T-helper 22 cell (primary cell): ENCODE data around the gene RRP1.
"Not testable (repeated sequence)": the region's sequence is repeated elsewhere in the genome, so short reads cannot be mapped to it uniquely, and the experiment has no call there.

ENCODE experiments used
- DNase-seq: peaks from one replicate; pipeline ENCODE4 v3.0.0-alpha.2; 2020; ENCODE audit warnings: low read depth

Gene RRP1

GRCh38 chr21:43817157-43818086, 28.0 kb downstream of the RRP1 start:
- no peak for DNase-seq

GRCh38 chr21:43818685-43819084, 29.3 kb downstream of the RRP1 start:
- no peak for DNase-seq

GRCh38 chr21:43819511-43820405, 30.4 kb downstream of the RRP1 start:
- no peak for DNase-seq

GRCh38 chr21:43820466-43820865, 31.1 kb downstream of the RRP1 start:
- DNase-seq = no peak

- DNase-seq = not testable (repeated sequence)
Observed at GRCh38 chr21:43822166-43822565, 32.8 kb downstream of the RRP1 start.

- not testable (repeated sequence) for DNase-seq
Observed at GRCh38 chr21:43822741-43823140, 33.4 kb downstream of the RRP1 start.

GRCh38 chr21:43824333-43825241, 35.2 kb downstream of the RRP1 start:
- DNase-seq = no peak

- no peak for DNase-seq
Observed at GRCh38 chr21:43825242-43825935, 36.0 kb downstream of the RRP1 start.

GRCh38 chr21:43825936-43826622, 36.7 kb downstream of the RRP1 start:
- DNase-seq = no peak

GRCh38 chr21:43826623-43826974, 37.2 kb downstream of the RRP1 start:
- no peak for DNase-seq

GRCh38 chr21:43827015-43827611, 37.7 kb downstream of the RRP1 start:
- no peak for DNase-seq

GRCh38 chr21:43829161-43829560, 39.8 kb downstream of the RRP1 start:
- no peak for DNase-seq

GRCh38 chr21:43829575-43830119, 40.3 kb downstream of the RRP1 start:
- DNase-seq = no peak

GRCh38 chr21:43832158-43832550, 42.8 kb downstream of the RRP1 start:
- no peak for DNase-seq

- DNase-seq = no peak
Observed at GRCh38 chr21:43832648-43833047, 43.3 kb downstream of the RRP1 start.

- DNase-seq = no peak
Observed at GRCh38 chr21:43834146-43834905, 44.9 kb downstream of the RRP1 start.

GRCh38 chr21:43835050-43835449, 45.7 kb downstream of the RRP1 start:
- no peak for DNase-seq

GRCh38 chr21:43835861-43836260, 46.5 kb downstream of the RRP1 start:
- no peak for DNase-seq

- no peak for DNase-seq
Observed at GRCh38 chr21:43836616-43837015, 47.2 kb downstream of the RRP1 start.
